Right atrium auricular region (tissue), 2 donors: ENCODE data around the gene RYR3. TPM values are rescaled to one million over a fixed set of nuclear protein-coding genes. Genes with fewer than 3 reads are reported as not detected.

Experiments
- DNase-seq: peaks from one replicate; pipeline ENCODE4 v3.0.0-alpha.2; 2019; ENCODE audit warnings: low spot score
- H3K27ac ChIP-seq, 2 donors: fragments of 200-600 bp; sonication (generic); 1 replicate in 1 of 2; 2 replicates in 1 of 2; pipeline ENCODE4 v1.5.1; 2016 to 2019
- H3K27me3 ChIP-seq, 2 donors: fragments of 200-600 bp; sonication (generic); one replicate each; pipeline versions ENCODE4 v1.5.1 to v1.6.0; 2017 to 2019
- H3K36me3 ChIP-seq: fragments of 200-600 bp; sonication (generic); one replicate; pipeline ENCODE4 v1.5.1; 2016
- H3K4me1 ChIP-seq, 2 donors: fragments of 200-600 bp; sonication (generic); one replicate each; pipeline versions ENCODE4 v1.5.1 to v1.6.0; 2017 to 2019
- H3K4me3 ChIP-seq, 2 donors: fragments of 200-600 bp; sonication (generic); 1 replicate in 1 of 2; 2 replicates in 1 of 2; pipeline ENCODE4 v1.5.1; 2017 to 2019; ENCODE audit warnings: mild to moderate bottlenecking in 1 of 2, moderate library complexity in 1 of 2
- H3K9me3 ChIP-seq, 2 donors: fragments of 200-600 bp; sonication (generic); one replicate each; pipeline ENCODE4 v1.5.1; 2019
- total RNA-seq, 2 donors: library from RNA; depleted of rRNA; stranded (reverse); fragments of >200 nt; gene quantifications; one replicate each; pipeline ENCODE4 v1.1.0, GENCODE V29; 2016
- TF ChIP-seq, protein P1 (sequence below), 2 donors: fragments of 200-600 bp; sonication (generic); IDR thresholded peaks; one replicate each; pipeline ENCODE4 v1.5.1; 2019; ENCODE audit warnings: antibody characterized with exemption in 2 of 2

RYR3 gene
- total RNA-seq, 2 donors from 2014 or later = 0.08 to 0.11 TPM

DNA sequence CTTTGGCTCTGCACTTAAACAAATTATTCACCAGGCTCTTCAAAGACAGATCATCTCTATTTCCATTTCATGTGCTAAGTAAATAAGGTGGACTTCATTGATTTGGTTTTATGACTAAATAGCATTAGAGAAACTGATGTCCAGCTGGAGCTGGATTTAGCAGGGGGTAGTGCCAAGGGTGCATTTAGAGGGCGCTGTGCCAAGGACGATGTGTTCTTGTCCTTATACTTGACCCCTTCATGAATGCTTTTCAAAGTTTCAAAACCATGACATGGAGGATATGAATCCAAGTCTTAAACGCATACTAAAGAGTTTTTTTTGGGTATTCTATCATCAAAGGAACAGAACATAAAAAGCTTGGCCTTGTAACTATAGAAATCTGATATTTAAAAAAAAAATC, 233.2 kb downstream of the RYR3 start:
- H3K9me3 ChIP-seq = no peaks in the 10 kb centered on the region
- TF ChIP-seq, protein P1, sequence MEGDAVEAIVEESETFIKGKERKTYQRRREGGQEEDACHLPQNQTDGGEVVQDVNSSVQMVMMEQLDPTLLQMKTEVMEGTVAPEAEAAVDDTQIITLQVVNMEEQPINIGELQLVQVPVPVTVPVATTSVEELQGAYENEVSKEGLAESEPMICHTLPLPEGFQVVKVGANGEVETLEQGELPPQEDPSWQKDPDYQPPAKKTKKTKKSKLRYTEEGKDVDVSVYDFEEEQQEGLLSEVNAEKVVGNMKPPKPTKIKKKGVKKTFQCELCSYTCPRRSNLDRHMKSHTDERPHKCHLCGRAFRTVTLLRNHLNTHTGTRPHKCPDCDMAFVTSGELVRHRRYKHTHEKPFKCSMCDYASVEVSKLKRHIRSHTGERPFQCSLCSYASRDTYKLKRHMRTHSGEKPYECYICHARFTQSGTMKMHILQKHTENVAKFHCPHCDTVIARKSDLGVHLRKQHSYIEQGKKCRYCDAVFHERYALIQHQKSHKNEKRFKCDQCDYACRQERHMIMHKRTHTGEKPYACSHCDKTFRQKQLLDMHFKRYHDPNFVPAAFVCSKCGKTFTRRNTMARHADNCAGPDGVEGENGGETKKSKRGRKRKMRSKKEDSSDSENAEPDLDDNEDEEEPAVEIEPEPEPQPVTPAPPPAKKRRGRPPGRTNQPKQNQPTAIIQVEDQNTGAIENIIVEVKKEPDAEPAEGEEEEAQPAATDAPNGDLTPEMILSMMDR (IDR thresholded peaks at IDR 0.05) = no peak
- no peaks in the 10 kb centered on the region for H3K4me1 ChIP-seq
- H3K36me3 ChIP-seq = no peaks in the 10 kb centered on the region
- H3K4me3 ChIP-seq = no peak overlapping the region
- no peak for DNase-seq
- H3K27ac ChIP-seq = no peak overlapping the region
- no peaks in the 10 kb centered on the region for H3K27me3 ChIP-seq

DNA sequence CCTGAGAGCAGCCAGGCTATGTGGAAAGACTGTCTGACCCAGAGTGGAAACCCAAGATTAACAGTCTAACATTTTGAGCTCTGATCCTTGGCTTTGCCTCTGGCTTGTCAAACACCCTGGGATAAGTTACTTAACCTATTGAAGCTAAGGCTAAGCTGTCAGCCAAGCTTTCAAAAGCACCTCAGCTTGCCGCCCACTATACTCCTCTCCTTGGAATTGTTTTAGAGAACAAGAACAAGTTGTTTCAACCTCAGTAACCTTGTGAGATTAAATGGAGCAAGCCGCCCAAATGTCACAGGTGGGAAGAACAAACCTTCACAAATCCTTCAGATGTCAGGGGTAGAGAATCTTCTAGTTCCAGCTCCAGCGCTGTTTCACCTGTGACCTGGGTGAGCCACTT, 235.1 kb downstream of the RYR3 start:
- Histone ChIP-seq H3K27ac (no peak overlapping the region), H3K4me3 (no peak overlapping the region), H3K4me1 (no peaks in the 10 kb centered on the region), H3K36me3 (no peaks in the 10 kb centered on the region), H3K27me3 (no peaks in the 10 kb centered on the region), H3K9me3 (no peaks in the 10 kb centered on the region)
- DNase-seq = no peak
- TF ChIP-seq, protein P1 (IDR thresholded peaks at IDR 0.05) = no peak

DNA sequence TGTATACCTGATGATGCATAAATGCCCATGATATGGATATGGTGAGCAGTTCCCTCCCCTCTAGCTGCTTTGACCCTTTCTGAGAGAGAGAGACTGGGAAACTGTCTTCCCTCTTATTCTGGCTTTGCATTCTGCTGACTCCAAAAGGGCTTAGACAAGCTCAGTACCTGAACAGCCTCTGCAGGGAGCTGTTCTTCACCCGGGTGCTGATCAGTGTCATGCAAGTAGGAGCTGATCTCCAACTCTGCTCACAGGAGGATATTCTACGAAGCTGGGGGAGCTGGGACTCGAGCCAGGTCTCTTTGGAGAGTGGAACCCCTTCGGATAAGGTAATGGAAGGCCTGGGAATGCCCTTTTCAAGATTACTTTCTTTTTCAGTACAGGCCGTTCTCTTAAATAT, 237.1 kb downstream of the RYR3 start:
- TF ChIP-seq, protein P1 (IDR thresholded peaks at IDR 0.05) = no peak
- H3K4me3 ChIP-seq = no peak overlapping the region
- no peaks in the 10 kb centered on the region for H3K4me1 ChIP-seq
- no peak overlapping the region for H3K27ac ChIP-seq
- no peaks in the 10 kb centered on the region for H3K9me3 ChIP-seq
- H3K27me3 ChIP-seq = no peaks in the 10 kb centered on the region
- no peak for DNase-seq
- no peaks in the 10 kb centered on the region for H3K36me3 ChIP-seq

DNA sequence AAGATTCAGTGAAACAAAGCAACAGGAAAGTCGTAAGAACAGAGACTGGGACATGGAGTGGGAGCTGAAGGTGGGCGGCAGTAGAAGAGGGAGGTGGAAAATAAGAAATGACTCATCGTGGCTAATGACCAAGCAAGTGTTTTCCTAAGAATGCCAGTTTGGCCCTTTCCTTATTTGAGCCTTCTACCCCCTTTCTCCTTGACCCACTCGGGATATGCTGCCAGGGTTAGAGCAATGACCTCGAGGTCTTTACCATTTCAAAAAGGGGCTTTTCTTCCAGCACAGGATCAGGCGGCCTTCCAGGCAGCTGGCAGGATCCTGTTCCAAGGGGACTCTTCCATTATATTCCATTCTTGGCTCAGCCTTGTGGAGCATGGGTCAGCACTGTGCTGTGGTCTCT, 241.1 kb downstream of the RYR3 start:
- H3K36me3 ChIP-seq = no peaks in the 10 kb centered on the region
- no peak for DNase-seq
- H3K27me3 ChIP-seq = no peaks in the 10 kb centered on the region
- no peaks in the 10 kb centered on the region for H3K9me3 ChIP-seq
- no peak overlapping the region for H3K4me3 ChIP-seq
- H3K27ac ChIP-seq = no peak overlapping the region
- TF ChIP-seq, protein P1 (IDR thresholded peaks at IDR 0.05) = no peak
- H3K4me1 ChIP-seq = no peaks in the 10 kb centered on the region

DNA sequence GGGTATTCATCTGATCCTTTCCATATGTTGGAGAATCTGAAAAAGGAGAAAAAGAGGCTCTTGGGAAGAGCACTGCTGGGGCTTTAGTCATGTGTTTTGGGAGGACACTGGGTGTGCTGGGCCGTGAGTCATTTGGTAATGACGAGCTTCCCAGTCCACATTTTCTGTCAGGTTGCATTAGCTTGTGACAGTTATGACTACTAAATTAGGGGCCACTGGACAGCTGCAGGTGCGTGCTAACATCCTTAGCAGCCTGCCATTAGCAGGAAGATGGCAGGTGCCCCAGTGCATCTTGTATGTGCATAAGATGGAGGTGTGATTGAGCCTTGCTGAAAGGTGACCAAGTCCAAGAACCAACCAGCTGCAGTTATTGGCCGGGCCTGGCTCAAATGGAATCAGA, 242.4 kb downstream of the RYR3 start:
- Histone ChIP-seq H3K9me3 (no peaks in the 10 kb centered on the region), H3K4me3 (no peak overlapping the region), H3K27me3 (no peaks in the 10 kb centered on the region), H3K27ac (no peak overlapping the region), H3K36me3 (no peaks in the 10 kb centered on the region), H3K4me1 (no peaks in the 10 kb centered on the region)
- DNase-seq = no peak
- TF ChIP-seq, protein P1 (IDR thresholded peaks at IDR 0.05) = no peak

DNA sequence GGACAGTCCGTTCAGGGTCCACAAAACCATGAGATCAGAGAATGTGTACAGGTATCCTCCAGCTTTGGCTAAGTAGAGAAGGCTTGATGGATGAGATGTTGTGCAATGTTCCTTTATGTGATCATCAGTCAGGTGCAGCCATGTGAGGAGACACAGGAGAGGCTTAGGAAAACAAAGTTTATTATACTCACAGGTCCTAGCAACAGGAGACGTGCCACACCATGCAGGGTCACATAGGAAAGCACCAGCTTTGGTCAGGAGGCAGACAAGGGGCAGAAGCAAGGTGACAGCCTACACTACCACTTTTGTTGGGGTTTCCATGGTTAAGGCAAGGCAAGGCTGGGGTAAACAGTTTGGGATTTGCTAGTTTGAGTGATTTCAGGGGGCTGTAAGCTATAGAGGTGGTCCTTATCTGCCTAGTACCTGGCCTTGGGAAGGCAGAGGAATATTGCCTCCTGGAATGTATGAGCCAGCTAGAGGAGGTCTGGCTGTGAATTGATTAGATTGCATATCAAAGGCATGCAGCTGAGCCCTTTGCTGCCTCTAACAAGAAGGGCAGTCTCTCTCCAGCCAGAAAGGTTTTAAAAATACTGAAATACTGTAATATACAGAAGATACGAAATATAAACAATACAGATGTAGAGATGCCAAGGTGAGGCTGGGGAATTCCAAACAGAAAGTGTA, 248.6 kb downstream of the RYR3 start:
- H3K4me1 ChIP-seq = no peaks in the 10 kb centered on the region
- H3K27ac ChIP-seq = no peak overlapping the region
- no peaks in the 10 kb centered on the region for H3K9me3 ChIP-seq
- no peak for DNase-seq
- H3K27me3 ChIP-seq = no peaks in the 10 kb centered on the region
- H3K36me3 ChIP-seq = no peaks in the 10 kb centered on the region
- TF ChIP-seq, protein P1 (IDR thresholded peaks at IDR 0.05) = no peak
- no peak overlapping the region for H3K4me3 ChIP-seq
